Measurements from ENCODE around the gene CNTNAP5.

Gene CNTNAP5

DNA sequence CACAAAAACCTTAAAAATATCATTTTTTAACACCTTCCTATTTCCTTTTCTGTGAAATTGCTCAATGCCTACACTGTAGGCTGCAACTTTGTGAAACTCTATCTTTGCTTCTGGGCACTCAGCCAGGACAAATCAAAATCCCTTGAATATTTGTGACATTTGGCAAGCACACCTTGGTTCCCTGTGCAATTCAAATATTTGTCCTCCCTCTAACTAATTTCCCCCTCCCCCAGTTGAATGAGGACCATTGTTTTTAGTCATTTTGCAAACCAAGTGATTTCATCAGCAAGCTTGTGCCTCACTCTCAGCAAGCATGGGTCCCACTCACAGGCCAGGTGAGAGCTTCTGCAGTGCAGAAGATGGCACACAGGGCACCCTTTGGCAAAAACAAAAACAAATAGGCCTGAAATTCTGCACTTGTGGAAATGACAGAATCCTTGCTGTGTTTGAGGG is 541.5 kb downstream of the CNTNAP5 start:
- DNase-seq: no peak

DNA sequence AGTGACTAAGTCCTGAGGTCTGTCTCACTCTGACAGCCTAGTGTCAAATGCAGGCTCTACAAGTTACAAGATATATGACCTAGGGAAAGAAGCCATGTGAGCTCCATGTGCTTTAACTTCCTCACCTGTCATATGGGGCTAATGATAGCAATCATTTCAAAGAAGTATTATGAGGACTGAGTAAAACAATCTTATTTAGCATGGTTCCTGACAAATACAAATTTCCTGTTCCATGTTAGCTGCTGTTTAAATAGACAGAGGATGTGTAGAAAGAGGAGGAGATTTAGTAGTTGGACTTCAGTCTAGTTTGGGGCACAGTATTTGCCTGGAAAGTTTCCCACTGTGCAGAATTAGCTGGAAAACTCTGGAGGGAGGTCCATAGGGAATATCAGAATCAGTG is 545.8 kb downstream of the CNTNAP5 start:
- no peak for DNase-seq

DNA sequence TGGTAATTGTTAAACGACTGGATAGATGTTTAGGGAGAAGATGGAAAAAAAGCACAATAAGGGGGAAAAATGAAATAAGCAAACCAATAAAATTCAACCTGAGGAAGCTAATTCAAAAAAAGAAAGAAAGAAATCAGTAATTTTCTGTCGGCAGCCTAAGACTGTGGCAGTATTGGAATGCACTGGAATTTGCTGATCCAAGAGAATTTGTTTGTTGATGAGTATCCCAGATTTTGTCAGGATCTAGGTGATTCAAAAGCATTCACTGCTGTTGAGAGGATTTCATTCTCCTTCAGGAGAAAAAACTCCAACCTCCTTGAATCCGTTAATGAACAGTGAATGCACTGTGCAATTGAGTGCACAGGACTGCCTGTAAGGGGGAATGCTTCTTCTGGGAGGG is 546.7 kb downstream of the CNTNAP5 start:
- no peak for DNase-seq

DNA sequence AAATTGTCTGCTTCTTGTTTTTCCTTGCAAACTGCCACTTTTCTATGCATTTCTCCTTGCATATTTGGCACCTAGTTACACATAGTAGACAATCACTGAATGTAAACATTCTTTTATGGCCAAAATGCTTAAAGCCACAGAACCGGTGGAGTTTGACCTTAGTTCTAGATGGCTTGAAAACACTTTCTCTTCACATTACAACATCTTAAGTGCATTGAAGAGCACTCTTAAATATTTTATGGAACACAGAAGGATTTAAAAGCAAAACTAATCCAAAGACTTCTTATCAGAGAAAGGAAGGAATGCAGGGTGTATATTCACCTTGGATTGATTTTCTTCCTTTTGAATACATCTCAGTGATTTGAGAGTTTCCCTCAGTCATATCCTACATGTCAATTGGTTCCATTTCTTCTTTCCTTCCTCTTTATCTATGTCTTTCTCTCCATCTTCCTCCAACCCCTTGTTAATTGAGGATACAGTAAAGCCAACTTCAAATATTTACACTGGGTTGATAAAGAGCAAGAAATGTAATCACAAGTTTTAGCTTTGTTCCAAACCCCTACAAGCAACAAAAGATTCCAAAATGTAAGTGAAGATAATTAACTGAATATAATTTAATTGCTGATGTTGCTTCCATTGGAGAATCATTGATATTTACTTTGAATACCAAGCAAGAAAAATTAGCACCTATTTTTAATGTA is 548.0 kb downstream of the CNTNAP5 start:
- no peak for DNase-seq

DNA sequence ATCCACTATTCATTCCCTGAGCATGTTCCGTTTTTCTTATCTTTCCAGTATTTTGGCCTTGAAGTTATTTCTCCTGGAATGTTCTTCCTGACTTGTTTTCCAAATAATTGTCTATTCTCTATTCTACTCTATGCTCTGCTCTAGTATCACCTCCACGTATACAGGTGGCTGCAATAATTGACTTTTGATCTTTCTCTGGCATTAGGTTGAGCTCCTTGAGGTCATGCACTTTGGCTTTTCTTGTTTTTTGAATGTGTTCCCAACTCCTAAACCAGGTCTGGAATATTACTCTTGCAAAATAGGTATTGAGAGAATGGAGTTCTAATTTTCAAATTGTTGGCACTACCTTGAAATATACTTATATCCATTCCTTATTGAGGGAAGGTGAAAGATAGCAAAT is 550.4 kb downstream of the CNTNAP5 start:
- DNase-seq: no peak

DNA sequence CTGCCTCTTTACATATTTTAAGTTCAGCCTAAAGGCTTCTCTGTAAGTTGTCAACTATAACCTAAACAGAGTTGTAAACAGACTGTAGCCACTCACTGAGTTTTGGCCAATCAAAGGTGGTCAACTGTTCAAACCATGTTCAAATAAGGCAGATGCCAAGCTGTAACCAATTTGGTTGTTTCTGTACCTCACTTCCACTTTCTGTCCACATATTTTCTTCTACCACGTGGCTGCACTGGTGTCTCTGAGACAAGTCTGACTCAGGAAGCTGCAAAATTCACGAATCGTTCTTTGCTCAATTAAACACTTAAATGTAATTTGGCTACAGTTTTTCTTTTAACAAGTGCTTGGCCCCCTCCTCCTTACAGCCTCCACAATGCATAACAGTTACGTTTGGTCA is 555.2 kb downstream of the CNTNAP5 start:
- no peak for DNase-seq

DNA sequence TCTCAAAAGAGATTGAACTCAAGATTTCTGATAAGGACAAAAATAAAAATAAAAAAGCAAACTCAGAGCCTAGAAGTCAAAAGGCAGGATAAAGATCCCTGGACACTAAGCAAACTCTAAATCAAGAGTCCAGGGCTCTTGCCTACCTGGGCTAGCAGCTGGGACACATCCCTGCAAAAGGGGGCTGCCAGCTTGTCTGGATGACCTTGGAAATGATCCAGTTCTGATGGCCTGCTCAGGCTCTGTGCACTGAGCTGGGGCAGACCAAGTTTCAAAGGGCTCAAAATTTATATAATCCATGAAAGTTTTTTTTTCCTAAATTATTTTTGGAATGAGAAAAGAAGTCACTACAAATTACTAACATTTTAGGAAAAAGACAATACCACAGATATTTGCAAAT is 557.3 kb downstream of the CNTNAP5 start:
- no peak for DNase-seq

DNA sequence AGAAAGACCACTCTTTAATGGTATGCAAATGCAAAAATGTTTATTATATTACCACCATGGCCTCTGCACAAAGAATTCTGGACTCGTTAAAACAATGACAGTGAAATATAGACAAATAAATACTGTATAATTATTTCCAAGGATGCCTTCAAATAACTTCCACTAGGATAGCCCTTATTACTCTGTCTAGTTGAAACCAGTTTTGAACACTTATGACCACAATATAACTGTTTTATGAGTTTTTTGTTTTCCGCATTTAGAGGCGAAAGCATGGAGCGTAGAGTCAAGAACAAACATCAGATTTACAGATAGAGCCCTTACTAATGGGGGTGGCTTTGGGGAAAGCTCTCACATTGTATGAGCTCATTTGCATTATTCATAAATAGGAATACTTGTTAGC is 559.5 kb downstream of the CNTNAP5 start:
- DNase-seq: no peak

DNA sequence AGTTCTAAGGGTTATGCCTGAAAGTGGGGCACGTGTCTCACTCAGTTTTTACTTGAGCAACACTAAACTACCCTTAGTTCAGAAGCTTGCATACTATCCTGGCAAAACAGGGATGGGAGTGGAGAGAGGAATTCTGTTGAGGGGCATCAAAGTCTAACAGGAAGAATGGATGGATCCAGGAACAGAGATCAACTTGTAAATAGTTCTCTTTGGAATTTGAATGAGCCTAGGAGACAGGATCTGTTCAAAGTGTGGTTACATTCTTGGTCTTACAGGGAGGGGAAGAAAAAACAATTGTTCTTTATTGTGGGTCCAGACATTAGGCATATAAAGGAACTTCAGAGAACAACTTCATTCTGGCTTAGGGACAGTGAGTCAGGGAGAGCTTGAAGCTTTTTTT is 560.2 kb downstream of the CNTNAP5 start:
- no peak for DNase-seq

DNA sequence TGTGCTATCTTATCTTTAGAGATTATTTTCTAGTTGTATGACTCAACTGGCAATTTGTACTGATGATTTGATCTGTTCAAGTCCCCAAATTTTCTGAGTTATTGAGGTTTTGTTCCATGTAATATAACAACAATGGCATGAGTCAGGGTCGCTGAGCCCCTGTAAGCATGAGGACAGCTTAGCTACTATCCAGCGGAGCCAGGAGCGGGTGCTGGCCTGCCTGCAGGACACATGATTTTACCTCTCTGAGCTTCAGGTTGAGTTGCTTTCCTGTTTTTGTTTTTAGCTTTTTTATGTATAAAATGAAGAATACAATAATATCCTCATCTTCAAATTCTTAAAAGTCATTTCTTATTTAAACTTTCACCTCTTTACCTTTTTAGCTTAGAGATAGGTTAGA is 561.1 kb downstream of the CNTNAP5 start:
- DNase-seq: no peak

DNA sequence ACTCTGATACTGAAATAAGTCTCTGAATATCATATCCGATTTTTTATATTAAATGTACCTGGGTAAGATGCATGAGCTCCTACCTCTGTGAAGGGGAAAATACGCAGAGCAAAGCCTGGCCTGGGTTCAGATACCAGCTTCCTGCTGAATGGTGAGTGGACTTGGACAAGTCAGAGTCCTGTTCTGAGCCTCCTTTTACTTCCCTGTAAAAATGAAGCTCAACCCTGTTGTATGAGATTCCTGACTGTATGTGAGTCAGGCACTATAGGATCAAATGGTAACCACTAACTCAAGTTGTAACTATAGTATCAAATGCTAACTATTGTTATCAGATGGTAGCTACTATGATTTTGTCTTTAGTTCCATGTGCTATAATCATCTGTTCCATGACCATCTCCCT is 561.7 kb downstream of the CNTNAP5 start:
- no peak for DNase-seq

DNA sequence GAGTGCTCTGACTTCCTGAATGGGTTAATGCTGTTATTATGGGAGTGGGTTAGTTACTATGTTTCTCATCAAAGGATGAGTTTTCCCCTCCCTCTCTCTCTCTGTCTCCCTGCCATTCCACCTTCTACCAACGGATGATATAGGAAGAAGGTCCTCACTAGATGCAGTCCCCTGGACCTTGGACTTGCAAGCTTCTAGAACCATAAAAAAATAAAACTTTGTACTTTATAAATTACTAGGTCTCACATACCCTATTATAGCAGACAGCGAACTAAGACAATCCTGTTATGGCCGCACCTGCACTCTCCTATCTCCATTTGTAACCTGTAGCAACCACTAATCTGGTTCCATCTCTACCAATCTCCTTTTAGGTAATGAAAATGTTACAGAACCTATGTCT is 564.9 kb downstream of the CNTNAP5 start:
- DNase-seq: no peak

DNA sequence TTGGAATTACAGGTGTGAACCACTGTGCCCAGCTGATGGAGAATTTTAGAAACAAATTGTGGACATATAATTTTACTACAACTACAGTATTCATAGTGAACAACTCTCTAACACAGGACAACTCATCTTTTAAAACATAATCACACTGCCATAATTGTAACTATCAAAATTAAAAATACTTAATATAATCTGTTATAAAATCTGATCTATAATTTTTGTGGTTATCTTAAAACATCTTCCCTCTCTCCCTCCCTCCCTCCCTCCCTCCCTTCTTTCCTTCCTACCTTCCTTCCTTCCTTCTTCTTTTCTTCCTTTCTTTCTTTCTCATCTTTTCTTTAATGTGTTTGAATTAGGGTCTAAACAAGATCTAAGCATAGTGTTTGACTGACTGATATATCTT is 577.7 kb downstream of the CNTNAP5 start:
- DNase-seq: no peak

DNA sequence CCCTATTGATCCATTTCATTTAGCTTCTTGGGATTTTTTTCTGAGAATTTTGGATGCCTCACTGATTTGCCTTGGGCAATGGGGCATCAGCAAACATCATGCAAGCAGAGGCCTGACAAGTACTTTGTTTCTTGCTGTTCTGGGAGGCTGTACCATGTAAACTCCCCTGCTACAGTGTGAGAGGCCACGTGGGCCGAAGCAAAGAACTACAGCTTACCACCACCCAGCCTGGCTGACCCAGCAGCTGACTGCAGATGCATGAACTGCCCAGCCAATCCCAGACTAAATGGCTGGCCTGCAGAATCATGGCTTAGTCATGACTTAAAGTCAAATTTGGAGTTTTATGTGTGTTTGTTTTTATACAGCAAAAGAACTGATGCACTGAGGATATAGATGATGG is 579.9 kb downstream of the CNTNAP5 start:
- DNase-seq: no peak

DNA sequence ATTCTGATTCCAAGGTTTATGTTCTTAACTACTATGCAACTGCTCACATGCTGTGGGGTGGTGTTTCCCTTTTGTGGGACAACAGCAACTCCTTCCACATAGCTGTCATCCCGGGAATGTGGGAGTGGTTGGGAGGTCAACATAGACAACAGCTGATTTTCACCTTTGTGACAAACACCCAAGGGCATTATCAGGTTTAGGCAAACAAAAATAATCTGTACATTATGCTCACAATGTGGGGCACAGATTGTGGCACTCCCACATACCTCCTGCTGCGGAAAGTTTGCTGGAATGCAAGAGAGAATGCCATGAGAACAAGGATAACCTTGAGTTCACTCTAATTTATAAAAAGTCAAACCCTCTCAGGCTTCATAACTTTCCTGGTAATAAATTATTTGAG is 582.6 kb downstream of the CNTNAP5 start:
- DNase-seq: no peak

DNA sequence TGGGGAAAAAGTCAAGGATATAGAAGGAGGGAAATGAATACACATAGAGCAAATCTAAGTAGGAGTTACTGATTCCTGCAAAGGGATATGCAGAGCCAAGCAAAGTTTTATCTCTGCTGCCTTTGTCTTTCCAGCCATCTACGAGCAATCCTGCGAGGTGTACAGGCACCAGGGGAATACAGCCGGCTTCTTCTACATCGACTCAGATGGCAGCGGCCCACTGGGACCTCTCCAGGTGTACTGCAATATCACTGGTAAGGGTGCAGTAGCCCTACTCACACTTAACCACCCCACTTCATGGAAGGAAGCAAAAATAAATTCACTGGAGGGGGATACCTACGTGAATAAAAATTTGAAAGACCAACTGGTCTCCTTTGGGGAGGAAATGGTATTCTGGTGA is 584.6 kb downstream of the CNTNAP5 start:
- DNase-seq: no peak

DNA sequence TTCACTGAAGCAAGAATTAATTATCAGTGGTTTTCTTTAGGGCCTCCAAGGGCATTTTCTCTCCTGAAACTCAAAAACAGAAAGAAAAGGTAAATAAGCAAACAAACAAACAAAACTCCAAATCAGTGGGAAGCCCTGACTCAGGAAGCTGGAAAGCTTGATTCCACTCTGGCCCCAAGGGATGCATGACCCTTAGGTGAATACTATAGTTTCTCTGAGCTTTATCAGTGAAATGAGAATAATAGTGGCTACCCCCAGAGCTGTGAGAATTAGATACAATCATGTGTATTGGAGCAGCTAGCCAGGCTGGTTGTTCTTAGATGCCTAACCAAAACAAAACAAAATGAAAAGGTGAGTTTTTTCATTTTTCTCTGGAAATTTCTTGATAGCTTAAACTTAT is 585.1 kb downstream of the CNTNAP5 start:
- no peak for DNase-seq

DNA sequence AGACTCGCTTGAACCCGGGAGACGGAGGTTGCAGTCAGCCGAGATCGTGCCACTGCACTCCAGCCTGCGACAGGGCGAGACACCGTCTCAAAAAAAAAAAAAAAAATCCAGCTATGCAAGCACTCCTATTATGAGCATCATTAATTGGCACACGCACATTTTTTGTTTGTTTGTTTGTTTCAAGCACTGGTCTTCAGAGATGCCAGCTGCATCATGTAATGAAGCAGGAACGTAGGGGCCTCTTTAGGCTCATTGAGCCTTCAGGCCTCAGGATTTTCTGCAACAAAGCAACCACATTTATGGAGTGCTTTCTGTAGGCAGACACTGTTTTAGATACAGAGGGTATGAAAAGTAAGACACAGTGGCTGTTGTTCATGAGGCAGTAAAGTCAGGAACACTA is 585.8 kb downstream of the CNTNAP5 start:
- DNase-seq: no peak

DNA sequence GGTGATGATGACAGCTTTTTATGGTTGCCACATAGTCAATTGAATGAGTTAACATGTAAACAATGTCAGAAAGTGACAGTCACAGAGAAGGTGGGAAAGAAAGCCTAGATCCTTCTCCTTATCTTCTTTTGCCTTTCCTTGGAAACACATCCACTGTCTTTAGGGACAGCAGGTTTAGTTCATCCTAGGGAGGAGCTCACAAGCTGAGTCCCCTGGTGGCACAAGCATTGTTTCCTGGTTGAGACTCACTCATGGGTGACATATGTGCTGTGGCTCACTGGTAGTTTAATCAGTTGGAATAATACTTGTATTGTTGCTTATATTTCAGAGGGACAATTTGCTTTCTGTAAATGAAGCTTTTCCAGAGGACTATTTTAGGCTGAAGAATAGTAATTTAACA is 598.5 kb downstream of the CNTNAP5 start:
- DNase-seq: no peak

DNA sequence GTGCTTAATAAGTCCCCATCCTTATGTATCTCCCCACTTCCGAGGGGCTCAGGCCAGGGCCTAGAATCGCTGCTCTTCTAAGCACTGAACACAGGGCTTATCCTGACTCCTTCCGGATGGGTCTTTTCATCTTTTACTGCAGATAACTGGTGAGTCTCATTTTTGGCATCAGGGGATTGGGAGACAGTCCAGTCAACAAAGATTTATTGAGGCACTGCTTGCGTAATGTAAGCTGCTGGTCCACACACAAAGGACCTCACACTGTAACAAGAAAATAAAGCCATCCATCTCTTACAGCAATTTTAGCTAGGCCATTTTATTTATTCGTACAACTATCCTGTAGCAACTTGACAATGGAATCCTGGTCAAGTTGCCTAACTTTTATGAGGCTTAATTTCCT is 600.5 kb downstream of the CNTNAP5 start:
- DNase-seq: no peak

DNA sequence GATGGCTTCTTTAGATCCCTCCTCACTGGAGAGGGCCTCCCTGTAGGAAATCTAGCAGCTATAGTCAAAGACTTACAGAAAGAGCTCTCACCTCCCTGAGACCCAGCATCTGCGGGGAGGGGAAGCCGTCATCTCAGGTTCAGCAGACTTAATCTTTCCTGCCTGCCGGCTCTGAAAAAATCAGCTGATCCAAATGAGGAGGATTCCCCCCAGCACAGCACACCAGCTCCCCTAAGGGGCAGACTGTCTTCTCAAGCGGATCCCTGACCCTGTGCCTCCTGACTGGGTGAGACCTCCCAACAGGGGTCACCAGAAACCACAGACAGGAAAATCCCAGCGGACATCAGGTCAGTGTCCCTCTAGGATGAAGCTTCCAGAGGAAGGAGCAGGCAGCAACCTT is 601.9 kb downstream of the CNTNAP5 start:
- no peak for DNase-seq

DNA sequence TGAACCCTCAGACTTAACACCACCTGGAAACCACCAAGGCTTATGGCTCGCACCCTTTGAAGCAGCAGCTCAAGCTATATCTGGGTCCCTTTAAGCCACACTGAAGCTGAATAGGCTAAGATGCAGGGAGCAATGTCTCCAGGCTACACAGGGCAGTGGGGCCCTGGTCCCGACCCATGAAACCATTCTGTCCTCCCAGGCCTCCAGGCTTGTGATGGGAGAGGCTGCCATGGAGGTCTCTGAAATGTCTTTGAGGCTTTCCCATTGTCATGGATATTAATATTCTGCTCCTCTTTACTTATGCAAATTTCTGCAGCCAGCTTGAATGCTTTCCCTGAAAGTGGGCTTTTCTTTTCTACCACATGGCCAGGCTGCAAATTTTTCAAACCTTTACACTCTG is 608.7 kb downstream of the CNTNAP5 start:
- DNase-seq: no peak

DNA sequence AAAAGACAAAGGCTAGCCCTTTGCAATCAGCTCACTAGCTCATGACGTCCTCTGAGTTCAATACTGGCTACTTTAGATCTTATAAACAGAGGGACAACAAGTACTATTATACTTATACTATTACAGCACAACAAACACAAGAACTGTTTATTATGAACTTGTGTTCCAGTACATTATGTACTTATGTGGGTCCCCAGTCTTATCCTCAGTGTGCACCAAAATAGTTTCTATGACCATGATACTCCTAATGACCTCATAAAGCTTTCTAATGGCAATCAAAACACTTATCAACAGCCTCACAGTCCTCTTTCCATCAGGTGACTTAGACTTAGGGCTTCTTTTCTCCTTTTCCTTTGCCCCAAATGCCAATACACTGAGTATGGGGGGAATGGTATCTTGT is 614.4 kb downstream of the CNTNAP5 start:
- no peak for DNase-seq

DNA sequence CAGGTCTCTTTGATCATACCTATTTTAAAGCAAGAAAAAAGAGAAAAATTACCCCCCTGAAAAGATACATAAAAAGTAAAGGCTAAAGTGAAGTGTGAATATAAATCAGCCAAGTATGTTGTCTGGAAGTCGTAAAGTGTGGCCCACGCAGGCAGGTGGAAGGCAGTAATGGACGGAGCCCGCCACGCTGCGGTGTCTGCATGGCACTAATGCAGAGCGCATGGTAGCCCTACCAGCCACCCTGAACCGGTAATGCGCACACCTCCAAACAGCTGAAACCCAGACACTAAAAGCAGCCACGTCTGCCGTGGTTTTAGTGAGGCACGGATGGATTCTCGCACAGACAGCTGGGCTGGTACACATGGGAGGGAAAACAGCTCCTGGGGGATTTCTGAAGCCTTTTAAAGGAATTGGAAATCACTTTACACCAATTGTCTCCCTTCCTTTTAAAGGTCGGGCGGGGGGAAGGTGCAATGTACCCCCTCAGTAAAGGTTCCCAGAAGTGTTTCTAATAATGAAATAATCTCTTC is 615.2 kb downstream of the CNTNAP5 start:
- DNase-seq: no peak

DNA sequence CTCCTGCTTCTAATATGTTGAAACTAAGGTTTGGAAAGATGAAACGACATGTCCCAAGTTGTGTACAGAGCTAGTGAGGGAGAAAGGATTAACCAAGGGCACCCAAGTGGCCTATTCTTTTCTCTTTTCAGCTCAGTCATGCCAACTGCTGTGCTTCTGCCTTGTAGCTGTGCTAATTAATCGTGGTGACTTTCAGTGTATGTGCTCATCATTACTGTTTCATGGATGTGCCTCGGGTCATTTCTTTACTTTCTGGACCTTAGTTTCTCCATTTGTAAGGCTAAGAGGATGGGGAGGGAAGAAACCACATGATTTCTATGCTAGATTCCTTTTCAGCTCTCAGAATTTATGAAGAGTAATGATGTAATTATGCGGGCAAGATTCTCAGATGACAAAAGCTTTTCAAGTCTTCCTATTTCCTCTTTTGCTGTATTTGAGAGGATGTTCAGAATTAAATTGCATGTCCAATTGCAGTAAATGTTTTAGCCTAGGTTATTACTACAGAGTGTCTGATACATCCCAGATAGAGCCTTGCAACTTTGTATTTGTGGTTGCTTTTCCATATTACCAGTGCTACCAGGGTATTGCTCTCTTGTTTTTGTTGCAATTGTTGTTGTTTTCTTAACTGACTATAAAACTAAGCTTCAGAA is 621.2 kb downstream of the CNTNAP5 start:
- DNase-seq: no peak

Measured in NCI-H1436 treated with DMSO at 0.1 percent for 48 hours (cell line).